ENCODE measurements around the gene THSD1. TPM values are rescaled to one million over a fixed set of nuclear protein-coding genes. Genes with fewer than 3 reads are reported as not detected.
"Not testable (repeated sequence)": the region's sequence is repeated elsewhere in the genome, so short reads cannot be mapped to it uniquely, and the experiment has no call there.

Gene THSD1
- total RNA-seq, 4 donors from 2014 or later: 0.64 to 7.3 (median 4.8) TPM

DNA sequence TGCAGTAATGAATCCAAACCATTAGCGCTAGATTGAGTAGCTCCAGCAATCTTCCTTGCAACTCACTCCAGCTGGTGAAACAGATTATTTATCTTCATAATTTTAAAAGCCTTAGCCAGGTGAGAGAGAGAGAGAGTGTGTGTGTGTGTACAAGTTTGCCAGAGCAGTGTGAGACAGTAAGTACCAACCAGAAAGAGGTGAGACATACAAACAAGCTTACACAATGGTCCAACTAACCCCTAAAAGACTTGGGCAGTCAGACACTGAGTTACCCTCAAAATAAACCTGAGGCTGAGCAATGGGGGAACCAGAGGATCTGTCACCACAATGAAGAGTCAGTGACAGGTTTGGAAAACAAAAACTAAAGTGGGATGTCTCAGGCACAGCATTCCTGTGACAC is 8.1 kb upstream of the THSD1 start:
- intact Hi-C loops (cut with DNase I): no loop called here
- DNase-seq: no peak
- Histone ChIP-seq H3K36me3 (peaks cover 4 to 80% (median 13%) of the 10 kb centered on the region in 3 donors), H3K4me3 (no peak overlapping the region), H3K27me3 (no peaks in the 10 kb centered on the region), H3K9me3 (no peaks in the 10 kb centered on the region), H3K4me1 (peaks cover 0 to 37% (median 23%) of the 10 kb centered on the region in 3 donors), H3K27ac (peak overlapping the region; percentile 18 to 76 (median 46))
- WGBS, 2 donors: 85 to 96% methylated on average over 1 of the region's 1 CpG
- TF ChIP-seq, protein P1, sequence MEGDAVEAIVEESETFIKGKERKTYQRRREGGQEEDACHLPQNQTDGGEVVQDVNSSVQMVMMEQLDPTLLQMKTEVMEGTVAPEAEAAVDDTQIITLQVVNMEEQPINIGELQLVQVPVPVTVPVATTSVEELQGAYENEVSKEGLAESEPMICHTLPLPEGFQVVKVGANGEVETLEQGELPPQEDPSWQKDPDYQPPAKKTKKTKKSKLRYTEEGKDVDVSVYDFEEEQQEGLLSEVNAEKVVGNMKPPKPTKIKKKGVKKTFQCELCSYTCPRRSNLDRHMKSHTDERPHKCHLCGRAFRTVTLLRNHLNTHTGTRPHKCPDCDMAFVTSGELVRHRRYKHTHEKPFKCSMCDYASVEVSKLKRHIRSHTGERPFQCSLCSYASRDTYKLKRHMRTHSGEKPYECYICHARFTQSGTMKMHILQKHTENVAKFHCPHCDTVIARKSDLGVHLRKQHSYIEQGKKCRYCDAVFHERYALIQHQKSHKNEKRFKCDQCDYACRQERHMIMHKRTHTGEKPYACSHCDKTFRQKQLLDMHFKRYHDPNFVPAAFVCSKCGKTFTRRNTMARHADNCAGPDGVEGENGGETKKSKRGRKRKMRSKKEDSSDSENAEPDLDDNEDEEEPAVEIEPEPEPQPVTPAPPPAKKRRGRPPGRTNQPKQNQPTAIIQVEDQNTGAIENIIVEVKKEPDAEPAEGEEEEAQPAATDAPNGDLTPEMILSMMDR (IDR thresholded peaks at IDR 0.05): no peak
- TF ChIP-seq POLR2A (IDR thresholded peaks at IDR 0.05): no peak

DNA sequence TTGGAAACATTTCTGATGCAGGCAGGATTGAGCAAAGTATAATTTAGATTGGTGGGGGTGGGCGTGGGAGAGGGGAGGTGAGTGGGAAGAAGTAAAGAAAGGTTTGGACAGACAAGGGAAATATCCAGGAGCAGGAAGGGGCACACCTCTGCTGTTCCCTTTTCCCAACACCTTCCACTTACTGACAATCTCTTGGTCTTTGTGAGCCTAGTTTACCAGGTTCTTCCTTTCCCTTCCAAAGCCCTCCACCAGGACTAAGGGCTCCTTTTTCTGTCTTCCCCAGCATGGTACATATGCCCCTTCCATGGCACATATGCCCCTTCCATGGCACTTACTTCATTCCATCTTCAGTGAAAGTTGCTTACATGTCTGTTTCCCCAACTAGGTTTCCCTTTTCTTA is 6.2 kb upstream of the THSD1 start:
- no peak for TF ChIP-seq POLR2A (IDR thresholded peaks at IDR 0.05)
- TF ChIP-seq, protein P1 (IDR thresholded peaks at IDR 0.05): no peak
- Histone ChIP-seq H3K27me3 (no peaks in the 10 kb centered on the region), H3K4me1 (peaks cover 0 to 37% (median 23%) of the 10 kb centered on the region in 3 donors), H3K36me3 (peaks cover 4 to 61% (median 9%) of the 10 kb centered on the region in 3 donors), H3K4me3 (no peak overlapping the region), H3K9me3 (no peaks in the 10 kb centered on the region), H3K27ac (peak overlapping the region; percentile 23 to 56 (median 36))
- intact Hi-C loops (cut with DNase I): no loop called here
- DNase-seq: no peak
- WGBS, 2 donors: 50 to 80% methylated on average over 1 of the region's 1 CpG

DNA sequence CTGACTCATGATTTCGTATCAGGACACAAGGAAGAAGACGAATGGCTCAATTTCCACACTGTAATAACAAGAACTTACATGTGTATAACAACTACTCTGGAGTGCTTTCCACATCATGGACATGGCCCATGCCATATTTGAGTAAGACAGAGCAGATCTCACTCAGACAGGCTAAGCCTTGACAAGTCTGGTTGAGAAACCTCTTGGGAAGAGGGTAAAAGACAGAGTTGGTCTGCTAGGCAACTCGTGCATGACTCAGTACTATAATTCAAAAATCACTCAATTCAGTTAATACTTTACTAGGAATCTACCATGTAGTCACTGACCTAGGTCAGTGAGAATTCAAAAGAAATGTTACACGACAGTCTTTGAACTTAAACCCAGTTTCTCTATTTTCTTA is 5.7 kb upstream of the THSD1 start:
- DNase-seq: no peak
- peaks cover 0 to 38% (median 23%) of the 10 kb centered on the region in 3 donors for H3K4me1 ChIP-seq
- H3K27me3 ChIP-seq: no peaks in the 10 kb centered on the region
- WGBS, 2 donors: 34 to 38% methylated on average over 4 of the region's 4 CpGs
- peak overlapping the region; percentile 21 to 56 (median 34) for H3K27ac ChIP-seq
- no peaks in the 10 kb centered on the region for H3K9me3 ChIP-seq
- no peak overlapping the region for H3K4me3 ChIP-seq
- peaks cover 4 to 56% (median 5%) of the 10 kb centered on the region in 3 donors for H3K36me3 ChIP-seq
- TF ChIP-seq, protein P1 (IDR thresholded peaks at IDR 0.05): no peak
- no peak for TF ChIP-seq POLR2A (IDR thresholded peaks at IDR 0.05)
- intact Hi-C loops (cut with DNase I): no loop called here

DNA sequence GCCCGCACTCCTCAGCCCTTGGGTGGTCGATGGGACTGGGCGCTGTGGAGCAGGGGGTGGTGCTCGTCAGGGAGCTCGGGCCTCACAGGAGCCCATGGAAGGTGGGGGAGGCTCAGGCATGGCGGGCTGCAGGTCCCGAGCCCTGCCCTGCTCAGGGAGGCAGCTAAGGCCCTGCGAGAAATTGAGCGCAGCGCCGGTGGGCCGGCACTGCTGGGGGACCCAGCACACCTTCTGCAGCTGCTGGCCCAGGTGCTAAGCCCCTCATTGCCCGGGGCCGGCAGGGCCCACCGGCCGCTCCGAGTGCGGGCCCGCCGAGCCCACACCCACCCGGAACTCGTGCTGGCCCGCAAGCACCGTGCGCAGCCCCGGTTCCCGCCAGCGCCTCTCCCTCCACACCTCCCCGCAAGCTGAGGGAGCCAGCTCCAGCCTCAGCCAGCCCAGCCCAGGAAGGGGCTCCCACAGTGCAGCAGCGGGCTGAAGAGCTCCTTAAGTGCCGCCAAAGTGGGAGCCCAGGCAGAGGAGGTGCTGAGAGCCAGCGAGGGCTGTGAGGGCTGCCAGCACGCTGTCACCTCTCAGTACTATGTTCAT is 2.2 kb upstream of the THSD1 start:
- whole genome bisulfite sequencing, 2 donors: 92% methylated on average over 2 to 4 of the region's 33 CpGs
- intact Hi-C loops (cut with DNase I); DNase-seq: not testable (repeated sequence)

DNA sequence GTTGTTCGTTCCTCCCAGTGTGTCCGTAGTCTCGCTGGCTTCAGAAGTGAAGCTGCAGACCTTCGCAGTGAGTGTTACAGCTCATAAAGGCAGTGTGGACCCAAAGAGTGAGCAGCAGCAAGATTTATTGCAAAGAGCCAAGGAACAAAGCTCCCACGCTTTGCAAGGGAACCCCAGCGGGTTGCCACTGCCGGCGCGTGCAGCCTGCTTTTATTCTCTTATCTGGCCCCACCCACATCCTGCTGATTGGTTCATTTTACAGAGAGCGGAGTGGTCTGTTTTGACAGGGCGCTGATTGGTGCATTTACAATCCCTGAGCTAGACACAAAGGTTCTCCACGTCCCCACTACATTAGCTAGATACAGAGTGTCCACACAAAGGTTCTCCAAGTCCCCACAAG is 1.5 kb upstream of the THSD1 start:
- WGBS, 2 donors: 91 to 98% methylated on average over 5 to 9 of the region's 12 CpGs
- H3K27ac ChIP-seq; DNase-seq; H3K4me3 ChIP-seq; intact Hi-C loops (cut with DNase I); H3K9me3 ChIP-seq; H3K27me3 ChIP-seq: not testable (repeated sequence)
- H3K4me1 ChIP-seq: peaks cover 9 to 42% (median 12%) of the 10 kb centered on the region in 3 donors
- peaks cover 0 to 15% (median 0%) of the 10 kb centered on the region in 3 donors for H3K36me3 ChIP-seq

More for the DNA sequence above, 2.2 kb upstream of the THSD1 start:
- H3K9me3 ChIP-seq, H3K27ac ChIP-seq, H3K27me3 ChIP-seq, H3K4me3 ChIP-seq: not testable (repeated sequence)
- Histone ChIP-seq H3K4me1 (peaks cover 9 to 43% (median 12%) of the 10 kb centered on the region in 3 donors), H3K36me3 (peaks cover 0 to 23% (median 0%) of the 10 kb centered on the region in 3 donors)

DNA sequence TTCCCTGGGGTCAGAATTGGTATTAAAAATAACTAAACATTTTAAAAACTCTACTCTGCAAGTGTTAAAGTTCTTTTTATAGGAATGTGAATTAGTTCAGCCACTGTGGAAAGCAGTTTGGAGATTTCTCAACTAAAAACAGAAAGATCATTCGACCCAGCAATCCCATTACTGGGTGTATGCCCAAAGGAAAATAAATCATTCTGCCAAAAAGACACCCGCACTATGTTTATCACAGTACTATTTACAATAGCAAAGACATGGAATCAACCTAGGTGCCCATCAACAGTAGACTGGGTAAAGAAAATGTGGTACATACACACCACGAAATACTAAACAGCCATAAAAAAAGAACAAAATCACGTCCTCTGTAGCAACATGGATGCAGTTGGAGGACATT is 657 bp upstream of the THSD1 start:
- peaks cover 0 to 6% (median 0%) of the 10 kb centered on the region in 4 donors for H3K27me3 ChIP-seq
- TF ChIP-seq POLR2A (IDR thresholded peaks at IDR 0.05): no peak
- TF ChIP-seq, protein P1 (IDR thresholded peaks at IDR 0.05): no peak
- 49 to 54% methylated on average over 4 of the region's 4 CpGs for WGBS, 2 donors
- DNase-seq: no peak
- peaks cover 9 to 34% (median 12%) of the 10 kb centered on the region in 3 donors for H3K4me1 ChIP-seq
- intact Hi-C loops (cut with DNase I): no loop called here
- peaks cover 0 to 10% (median 0%) of the 10 kb centered on the region in 3 donors for H3K36me3 ChIP-seq
- H3K4me3 ChIP-seq: peak overlapping the region in 3 of 4 donors; percentile 52 to 77 (median 59)
- peak overlapping the region; percentile 19 to 77 (median 64) for H3K27ac ChIP-seq
- no peaks in the 10 kb centered on the region for H3K9me3 ChIP-seq

All from esophagus squamous epithelium (tissue), 5 donors.